SU-DHL-6 (cell line): ENCODE measurements around the gene RPS16.
A peak's percentile ranks its signal among the peaks of the same experiment; 100 is the strongest.

Experiments used
- H2AFZ ChIP-seq: fragments of 200-600 bp; sonication (generic); 2 replicates; pipeline ENCODE4 v1.6.1; 2014; ENCODE audit warnings: low read depth, mild to moderate bottlenecking, moderate library complexity, mixed read lengths, antibody characterized with exemption, low read length; ENCODE audit not compliant: severe bottlenecking
- H3F3A ChIP-seq: fragments of 200-600 bp; shearing (Covaris generic); 2 replicates; pipeline ENCODE4 v1.6.0; 2016; ENCODE audit warnings: antibody characterized with exemption, mild to moderate bottlenecking; ENCODE audit not compliant: insufficient read depth
- H3K27ac ChIP-seq: fragments of 200-600 bp; sonication (generic); 2 replicates; pipeline ENCODE4 v1.5.1; 2016; ENCODE audit warnings: low read depth, mild to moderate bottlenecking, low read length, moderate library complexity, mixed read lengths
- H3K27me3 ChIP-seq: fragments of 200-600 bp; sonication (generic), shearing (Covaris generic); 2 replicates; pipeline ENCODE4 v1.6.0; 2014; ENCODE audit warnings: mild to moderate bottlenecking, low read length
- H3K36me3 ChIP-seq: fragments of 200-600 bp; sonication (generic); 2 replicates; pipeline ENCODE4 v1.6.1; 2014; ENCODE audit warnings: mild to moderate bottlenecking, low read length, mixed read lengths
- H3K4me2 ChIP-seq: fragments of 300-600, 200-600 bp; shearing (Covaris generic), sonication (generic); 2 replicates; pipeline ENCODE4 v1.6.0; 2014; ENCODE audit warnings: low read length, low read depth, mild to moderate bottlenecking; ENCODE audit not compliant: poor library complexity, severe bottlenecking
- H3K4me3 ChIP-seq: fragments of 200-600 bp; sonication (generic); 2 replicates; pipeline ENCODE4 v1.5.1; 2014; ENCODE audit warnings: antibody characterized with exemption, low read length, mild to moderate bottlenecking, mixed read lengths; ENCODE audit not compliant: insufficient read depth, poor library complexity, severe bottlenecking
- H3K79me2 ChIP-seq: fragments of 200-600 bp; sonication (generic); 2 replicates; pipeline ENCODE4 v1.6.1; 2014; ENCODE audit warnings: mild to moderate bottlenecking, low read length, moderate library complexity; ENCODE audit not compliant: insufficient read depth
- H3K9ac ChIP-seq: fragments of 200-600 bp; sonication (generic); 2 replicates; pipeline ENCODE4 v1.7.0; 2014; ENCODE audit warnings: mild to moderate bottlenecking, low read length
- H3K9me2 ChIP-seq: fragments of 200-600 bp; sonication (generic); replicated peaks from 2 replicates; pipeline ENCODE4 v1.6.1; 2014; ENCODE audit warnings: low read length; ENCODE audit not compliant: insufficient read depth
- H3K9me3 ChIP-seq: fragments of 200-600 bp; sonication (generic); 2 replicates; pipeline ENCODE4 v1.6.1; 2014; ENCODE audit warnings: low read length, mixed read lengths; ENCODE audit not compliant: insufficient read depth
- H4K20me1 ChIP-seq: fragments of 200-600 bp; sonication (generic); 2 replicates; pipeline ENCODE4 v1.6.1; 2014; ENCODE audit warnings: low read depth, mild to moderate bottlenecking, antibody characterized with exemption, low read length, moderate library complexity, mixed read lengths
- CTCF ChIP-seq: fragments of 200-600 bp; sonication (generic); IDR thresholded peaks from one replicate; pipeline ENCODE4 v1.5.1; 2017; ENCODE audit warnings: antibody characterized with exemption, mild to moderate bottlenecking, low read length, moderate library complexity; ENCODE audit not compliant: insufficient read depth, poor library complexity, severe bottlenecking
- EZH2phosphoT487 ChIP-seq: fragments of 200-600 bp; sonication (generic), shearing (Covaris generic); conservative IDR thresholded peaks from 2 replicates; pipeline ENCODE4 v1.6.1; 2018; ENCODE audit warnings: mild to moderate bottlenecking, antibody characterized with exemption, low read length, moderate library complexity, mixed read lengths

RPS16 gene

GRCh38 chr19:39448271-39448670 lies 12.5 kb upstream of the RPS16 start:
- no peak overlapping the region for H2AFZ ChIP-seq
- peak overlapping the region; percentile 38 for H3K4me3 ChIP-seq
- H3F3A ChIP-seq: peaks cover 7% of the 10 kb centered on the region; the same call in 1 of the 2 replicates
- peak overlapping the region; percentile 97 for H3K4me2 ChIP-seq
- no peaks in the 10 kb centered on the region for H3K36me3 ChIP-seq
- TF ChIP-seq EZH2phosphoT487: no peak
- no peak for TF ChIP-seq CTCF
- peaks cover 85% of the 10 kb centered on the region for H3K79me2 ChIP-seq
- H3K9me3 ChIP-seq: no peaks in the 10 kb centered on the region
- H3K9ac ChIP-seq: peak overlapping the region; percentile 100
- H3K9me2 ChIP-seq: no peaks in the 10 kb centered on the region
- H4K20me1 ChIP-seq: no peaks in the 10 kb centered on the region; the same call in 1 of the 2 replicates
- H3K27me3 ChIP-seq: no peaks in the 10 kb centered on the region
- peak overlapping the region; percentile 77 for H3K27ac ChIP-seq

GRCh38 chr19:39446365-39447084 lies 10.8 kb upstream of the RPS16 start:
- Histone ChIP-seq H3K27ac (peak overlapping the region; percentile 77), H3F3A (peaks cover 11% of the 10 kb centered on the region; the same call in 1 of the 2 replicates), H3K79me2 (peaks cover 68% of the 10 kb centered on the region), H3K4me2 (peak overlapping the region; percentile 97), H3K4me3 (peak overlapping the region; percentile 99), H3K9me3 (no peaks in the 10 kb centered on the region), H3K9me2 (no peaks in the 10 kb centered on the region), H3K27me3 (no peaks in the 10 kb centered on the region), H4K20me1 (no peaks in the 10 kb centered on the region; the same call in 1 of the 2 replicates), H3K36me3 (no peaks in the 10 kb centered on the region), H2AFZ (no peak overlapping the region), H3K9ac (peak overlapping the region; percentile 100)
- TF ChIP-seq CTCF (no peak), EZH2phosphoT487 (no peak)

- peaks cover 57% of the 10 kb centered on the region for H3K79me2 ChIP-seq
- H3K9me2 ChIP-seq: no peaks in the 10 kb centered on the region
- H3K9ac ChIP-seq: peak within 1 kb of the TSS; percentile 100
- peak within 1 kb of the TSS; percentile 60 for H2AFZ ChIP-seq
- peak within 1 kb of the TSS; percentile 90 for H3K27ac ChIP-seq
- H3K4me3 ChIP-seq: peak within 1 kb of the TSS; percentile 99
- no peaks in the 10 kb centered on the region; the same call in 1 of the 2 replicates for H4K20me1 ChIP-seq
- H3K27me3 ChIP-seq: no peaks in the 10 kb centered on the region
- no peaks in the 10 kb centered on the region for H3K36me3 ChIP-seq
- H3F3A ChIP-seq: peaks cover 11% of the 10 kb centered on the region
- no peaks in the 10 kb centered on the region for H3K9me3 ChIP-seq
- peak within 1 kb of the TSS; percentile 98 for H3K4me2 ChIP-seq
- TF ChIP-seq CTCF (no peak), EZH2phosphoT487 (no peak)
Measured at GRCh38 chr19:39445196-39446111, 9.7 kb upstream of the RPS16 start, which contains the start of gene SUPT5H. SUPT5H (plus strand) TSS chr19:39445582; CDS start chr19:39445891, 309 bp downstream.
